ENCODE data around the gene F11.
"Not testable (repeated sequence)": the region's sequence is repeated elsewhere in the genome, so short reads cannot be mapped to it uniquely, and the experiment has no call there.

Gene F11

DNA sequence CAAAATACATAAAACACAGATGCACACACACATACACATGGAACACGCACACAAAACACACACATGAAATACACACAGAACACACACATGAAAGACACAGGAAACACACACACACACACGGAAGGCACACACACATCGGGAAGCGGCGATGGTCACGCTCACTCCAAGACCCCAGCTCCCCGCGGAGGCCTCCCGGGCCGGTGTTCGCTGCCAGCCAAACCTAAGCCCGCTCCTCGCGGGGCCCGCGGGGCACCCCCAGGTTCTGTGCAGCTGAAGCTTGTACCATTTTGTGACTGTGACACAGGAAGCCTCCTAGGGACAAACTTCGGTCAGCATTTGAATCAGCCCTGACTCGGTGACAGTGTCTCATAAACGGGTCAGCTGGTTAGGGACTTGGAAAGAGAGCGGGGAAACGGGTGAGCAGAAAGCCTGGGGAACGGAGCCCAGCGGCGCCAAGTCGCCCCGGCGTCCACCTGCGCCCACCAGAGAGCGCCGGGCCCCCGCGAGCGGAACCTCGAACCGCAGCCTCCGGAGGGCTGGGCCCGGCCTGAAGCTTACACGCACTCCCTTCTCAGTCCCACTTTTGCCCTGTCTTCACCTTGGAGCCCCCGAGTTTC is 32.1 kb downstream of the F11 start:
- no peak for DNase-seq (ENCODE audit: low spot score)

DNA sequence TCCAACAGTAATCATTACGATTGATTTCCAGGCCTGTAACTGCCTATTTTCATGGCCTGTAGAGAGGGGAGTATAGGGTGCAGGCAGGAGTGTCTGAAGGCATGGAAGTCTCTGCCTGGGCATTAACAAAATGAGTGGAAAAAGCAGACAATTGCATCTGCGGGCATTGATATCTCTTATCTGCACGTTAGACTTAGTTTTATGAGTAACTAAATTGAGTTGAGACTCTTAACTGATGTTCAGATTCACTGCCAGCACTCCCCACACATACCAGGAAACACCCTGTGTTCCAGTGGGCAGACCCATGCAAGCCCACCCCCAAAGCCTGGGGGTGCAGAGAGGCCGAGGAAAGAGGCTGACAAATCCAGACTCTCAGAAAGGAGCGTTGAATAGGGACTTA is 33.3 kb downstream of the F11 start:
- DNase-seq (ENCODE audit: low spot score): no peak

DNA sequence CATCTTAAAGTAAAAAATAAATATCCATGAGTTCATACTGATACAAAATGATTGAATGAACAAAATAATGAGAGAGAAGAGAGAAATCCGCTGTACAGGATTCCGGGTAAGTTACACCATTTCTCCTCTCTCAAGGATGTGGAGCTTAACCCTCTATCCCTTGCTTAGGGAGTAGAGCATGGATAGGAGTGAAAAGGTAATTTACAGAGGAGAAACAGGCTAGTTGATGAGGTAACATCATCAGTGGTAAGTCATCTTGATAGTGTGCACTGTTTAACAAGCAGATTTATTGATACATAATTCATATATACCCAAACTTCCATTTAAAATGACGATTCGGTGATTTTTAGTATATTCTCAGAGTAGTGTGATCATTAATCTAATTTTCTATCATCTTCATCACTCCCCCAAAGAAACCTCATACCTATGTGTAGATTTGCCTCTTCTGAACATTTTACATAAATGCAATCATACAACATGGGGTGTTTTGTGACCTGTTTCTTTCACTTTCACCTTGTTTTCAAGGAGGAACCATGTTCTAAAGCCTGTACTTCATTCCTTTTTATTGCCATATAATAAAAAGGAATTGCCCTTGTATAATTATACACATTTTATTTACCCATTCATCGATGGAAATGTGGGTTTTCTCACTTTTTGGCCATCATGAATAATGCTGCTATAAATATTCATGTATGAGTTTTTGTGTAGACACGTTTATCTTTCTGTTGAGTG is 34.8 kb downstream of the F11 start:
- DNase-seq (ENCODE audit: low spot score): no peak

DNA sequence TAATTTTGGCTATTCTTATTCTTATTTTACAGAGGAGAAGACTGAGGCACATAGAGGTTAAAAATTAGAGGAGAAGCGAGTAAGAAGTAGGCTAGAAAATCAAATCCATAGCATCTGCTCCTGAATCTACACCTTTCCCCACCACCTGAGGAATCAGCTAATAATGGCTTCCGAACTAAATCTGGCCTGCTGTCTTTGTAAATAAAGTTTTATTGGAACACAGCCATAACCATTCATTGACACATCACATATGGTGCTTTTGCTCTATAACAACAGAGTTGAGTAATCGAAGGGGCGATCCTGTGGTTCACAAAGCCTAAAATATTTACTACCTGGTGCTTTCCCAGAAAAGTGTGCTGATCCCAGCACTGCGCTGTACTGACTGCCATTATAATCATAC is 38.2 kb downstream of the F11 start:
- DNase-seq (ENCODE audit: low spot score): no peak

DNA sequence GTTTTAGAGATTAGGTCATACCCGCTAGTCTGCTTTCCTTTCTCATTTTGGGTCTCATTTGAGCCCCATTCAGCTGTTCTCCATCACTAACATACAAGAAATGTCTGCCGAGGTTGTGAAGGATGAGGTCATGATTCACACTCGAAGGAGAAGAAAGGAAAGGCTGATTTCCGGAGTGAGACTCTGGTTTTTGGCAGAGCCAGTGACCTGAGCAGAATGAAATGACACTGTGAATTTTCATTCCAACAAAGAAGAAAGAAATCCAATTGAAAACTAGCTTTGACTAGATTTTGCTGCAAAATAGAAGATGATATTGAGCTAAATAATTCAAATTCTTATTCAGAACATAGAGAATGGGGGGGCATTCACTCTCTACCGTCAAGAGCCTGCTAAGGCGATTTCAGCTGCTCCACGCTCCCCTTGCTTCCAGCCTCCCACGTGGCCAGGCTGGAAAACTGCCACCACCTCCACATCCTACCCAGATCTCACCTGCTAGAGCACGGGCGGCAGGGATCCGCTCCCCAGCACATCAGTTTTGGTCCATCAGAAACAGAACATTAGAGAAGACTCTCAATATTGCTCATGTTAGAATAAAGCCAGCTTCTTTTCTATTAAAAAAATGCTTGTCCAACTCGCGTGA is 39.0 kb downstream of the F11 start:
- no peak for DNase-seq (ENCODE audit: low spot score)

DNA sequence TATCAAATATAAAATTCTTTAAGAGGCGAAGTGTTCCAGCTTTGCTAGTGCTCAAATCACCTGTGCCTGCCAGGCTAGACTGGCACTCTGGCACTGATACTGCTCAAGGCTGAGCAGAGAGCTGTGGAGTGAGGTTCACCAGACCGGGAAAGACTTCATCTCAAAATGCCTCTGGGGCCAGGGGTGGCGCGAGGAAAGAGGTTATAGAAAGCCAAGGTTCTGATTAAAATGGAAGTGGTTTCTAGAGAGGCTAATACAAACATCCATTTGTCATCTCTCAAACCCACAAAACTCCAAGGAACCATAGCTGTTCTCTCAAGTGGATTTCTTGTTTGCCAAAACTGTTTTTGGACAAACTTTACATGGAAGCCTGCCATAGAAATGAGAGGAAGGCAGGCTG is 41.5 kb downstream of the F11 start:
- DNase-seq (ENCODE audit: low spot score): no peak

DNA sequence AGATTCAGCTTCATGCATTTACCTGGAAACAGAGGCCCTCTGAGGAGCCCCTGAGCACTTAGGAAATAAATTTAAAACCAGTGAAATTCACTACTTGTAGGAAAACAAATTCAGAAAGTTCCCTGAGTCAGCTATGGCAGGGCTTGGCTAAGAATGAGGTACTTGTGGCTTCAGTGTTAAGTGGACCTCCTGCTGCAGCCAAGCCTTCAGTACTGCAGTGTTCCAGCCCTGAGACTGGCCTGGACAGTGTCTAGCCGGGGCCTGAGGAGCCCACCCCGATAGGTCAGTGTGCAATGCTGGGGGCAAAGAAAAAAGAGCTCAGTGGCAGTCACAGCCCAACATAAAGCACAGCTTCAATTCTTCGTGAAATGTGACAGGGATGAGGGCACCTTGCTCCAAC is 41.9 kb downstream of the F11 start:
- DNase-seq (ENCODE audit: low spot score): no peak

DNA sequence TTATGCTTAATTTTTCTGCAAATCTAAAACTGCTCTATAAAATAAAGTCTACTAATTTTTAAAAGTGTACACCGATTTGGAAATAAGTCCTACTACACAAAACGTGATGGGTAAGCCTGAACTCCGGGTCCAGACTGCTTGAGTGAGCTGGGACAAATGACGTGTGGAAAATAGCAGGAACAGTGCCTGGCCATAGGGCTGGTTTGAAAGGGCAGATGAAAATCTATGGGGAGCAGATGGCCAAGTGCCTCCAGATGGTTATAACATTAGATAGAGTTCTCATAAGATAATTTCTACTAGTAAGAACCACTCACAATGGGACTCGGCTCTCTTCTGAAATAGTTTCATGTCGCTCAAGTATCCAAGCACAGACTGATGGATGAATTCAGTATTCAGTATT is 52.5 kb downstream of the F11 start:
- no peak for DNase-seq (ENCODE audit: low spot score)

DNA sequence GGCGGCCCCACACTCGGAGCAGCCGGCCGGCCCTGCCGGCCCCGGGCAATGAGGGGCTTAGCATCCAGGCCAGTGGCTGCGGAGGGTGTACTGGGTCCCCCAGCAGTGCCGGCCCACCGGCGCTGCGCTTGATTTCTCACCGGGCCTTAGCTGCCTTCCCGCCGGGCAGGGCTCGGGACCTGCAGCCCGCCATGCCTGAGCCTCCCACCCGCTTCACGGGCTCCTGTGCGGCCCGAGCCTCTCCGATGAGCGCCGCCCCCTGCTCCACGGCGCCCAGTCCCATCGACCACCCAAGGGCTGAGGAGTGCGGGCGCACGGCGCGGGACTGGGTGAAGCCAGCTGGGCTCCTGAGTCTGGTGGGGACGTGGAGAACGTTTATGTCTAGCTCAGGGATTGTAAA is 58.7 kb downstream of the F11 start:
- not testable (repeated sequence) for DNase-seq (ENCODE audit: low spot score)

DNA sequence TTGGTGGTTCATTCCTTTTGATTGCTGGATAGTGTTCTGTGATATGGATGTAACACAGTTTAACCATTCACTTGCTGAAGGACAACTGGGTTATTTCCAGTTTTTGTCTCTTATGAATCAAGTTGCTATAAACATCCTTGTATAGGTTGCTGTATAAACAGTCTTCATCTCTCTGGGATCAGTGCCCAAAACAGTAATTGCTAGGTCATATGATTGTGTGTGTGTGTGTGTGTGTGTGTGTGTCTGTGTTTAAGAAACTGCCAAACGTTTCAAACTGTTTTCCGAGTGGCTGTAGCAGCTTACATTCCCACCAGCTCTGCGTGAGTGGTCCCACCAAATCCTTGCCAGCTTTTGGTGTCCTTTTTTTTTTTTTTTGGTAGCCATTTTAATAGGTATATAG is 60.4 kb downstream of the F11 start:
- DNase-seq (ENCODE audit: low spot score): no peak

DNA sequence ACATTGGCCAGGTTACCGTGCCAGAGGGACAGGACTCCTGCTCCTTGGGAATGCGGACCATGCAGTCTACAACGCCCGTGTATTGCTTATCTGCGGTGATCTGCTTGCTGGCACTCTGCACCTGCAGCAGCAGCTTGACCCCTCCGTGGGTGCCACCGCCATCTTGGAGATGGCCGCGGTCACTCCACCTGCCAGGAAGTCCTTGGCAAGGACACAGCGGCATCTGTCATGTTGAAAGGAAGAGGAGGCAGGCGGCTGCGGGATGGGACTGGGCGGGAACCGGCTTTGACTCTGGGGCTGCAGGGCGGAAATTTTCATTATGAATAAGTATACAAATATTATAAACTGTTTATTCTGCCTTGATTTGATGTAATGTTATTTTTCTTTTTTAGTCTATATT is 63.4 kb downstream of the F11 start:
- DNase-seq (ENCODE audit: low spot score): no peak

DNA sequence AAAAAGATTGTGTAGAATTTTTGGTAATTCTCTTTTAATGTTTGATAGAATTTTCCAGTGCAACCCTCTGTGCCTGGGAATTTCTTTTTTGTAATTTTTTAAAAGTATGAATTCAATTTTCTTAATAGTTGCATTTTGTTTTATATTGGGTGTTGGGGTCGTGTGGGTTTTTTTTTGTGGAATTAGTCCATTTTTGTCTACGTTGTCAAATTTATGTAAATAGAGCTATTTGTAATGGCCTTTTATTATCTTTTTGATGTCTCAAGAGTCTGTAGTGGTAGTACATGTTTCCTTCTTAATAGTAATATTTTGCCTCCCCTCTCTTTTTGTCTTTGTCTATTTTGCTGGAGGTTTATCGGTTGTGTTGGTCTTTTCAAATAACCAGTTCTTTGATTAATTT is 64.4 kb downstream of the F11 start:
- DNase-seq (ENCODE audit: low spot score): no peak

DNA sequence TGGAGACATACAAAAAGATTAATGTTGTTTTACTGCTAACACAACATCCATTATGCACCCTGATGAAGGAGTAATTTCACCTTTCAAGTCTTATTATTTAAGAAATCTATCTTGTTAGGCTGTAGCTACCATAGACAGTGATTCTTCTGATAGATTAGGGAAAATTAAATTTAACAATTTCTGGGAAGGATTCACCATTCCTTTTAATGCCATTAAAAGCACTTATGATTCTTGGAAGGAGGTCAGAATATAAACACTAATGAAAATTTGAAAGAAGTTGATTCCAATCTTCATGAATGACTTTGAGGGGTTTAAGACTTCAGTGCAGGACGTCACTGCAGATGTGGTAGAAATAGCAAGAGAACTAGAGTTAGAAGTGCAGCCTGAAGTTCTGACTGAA is 69.8 kb downstream of the F11 start:
- DNase-seq (ENCODE audit: low spot score): no peak

All from left forelimb (tissue), 1 donor.